Hematopoietic multipotent progenitor cell treated with erythropoietin and hydrocortisone succinate and interleukin-3 and kit ligand, for 17 days (in vitro differentiated cells): ENCODE data around the gene MAPK8IP3.

Source experiments
- DNase-seq: peaks from one replicate; pipeline ENCODE4 v3.0.0-alpha.2; 2015; ENCODE audit warnings: low spot score

The MAPK8IP3 gene

DNA sequence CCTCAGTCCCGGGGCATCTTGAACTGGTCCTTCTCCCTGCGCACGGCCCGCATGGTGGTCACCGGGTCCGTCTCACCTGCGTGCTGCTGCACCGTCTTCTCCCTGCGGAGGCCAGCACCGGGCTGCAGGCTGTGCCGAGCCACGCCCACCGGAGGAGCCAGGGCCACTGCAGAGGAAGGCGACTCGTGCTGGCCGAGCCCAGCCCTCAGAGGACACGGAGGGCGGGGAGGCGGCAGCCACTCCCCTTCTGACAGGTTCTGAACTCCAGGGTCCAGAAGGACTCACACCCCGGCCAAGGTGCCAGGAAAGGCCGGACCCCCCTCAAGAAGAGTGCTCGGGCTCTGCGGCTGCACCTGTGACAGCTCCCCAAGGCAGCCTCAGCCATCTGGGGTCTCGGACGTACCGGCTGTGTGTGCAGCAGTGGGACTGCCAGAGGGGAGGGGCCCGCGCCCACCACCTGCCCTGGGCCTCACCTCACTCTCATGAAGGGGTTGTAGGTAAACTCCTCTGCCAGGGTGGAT is 103.3 kb downstream of the MAPK8IP3 start:
- no peak for DNase-seq

DNA sequence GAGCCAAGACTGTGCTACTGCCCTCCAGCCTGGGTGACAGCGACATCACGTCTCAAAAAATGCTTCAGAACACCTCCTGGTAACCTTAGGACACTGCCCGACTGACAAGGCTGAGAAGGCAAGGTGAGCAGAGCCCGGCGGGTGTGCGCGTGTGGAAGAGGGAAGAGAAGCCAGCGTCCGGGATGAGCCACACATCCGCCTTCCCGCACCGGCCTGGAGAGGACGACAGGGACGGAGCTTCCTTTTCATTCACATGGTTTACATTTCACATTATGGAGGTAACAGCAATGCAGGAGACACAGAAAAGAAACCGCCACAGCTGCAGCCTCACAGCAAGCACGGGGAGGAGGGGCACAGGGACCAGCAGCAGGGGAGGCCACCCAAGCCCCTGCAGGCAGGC is 104.1 kb downstream of the MAPK8IP3 start:
- DNase-seq, result no peak

DNA sequence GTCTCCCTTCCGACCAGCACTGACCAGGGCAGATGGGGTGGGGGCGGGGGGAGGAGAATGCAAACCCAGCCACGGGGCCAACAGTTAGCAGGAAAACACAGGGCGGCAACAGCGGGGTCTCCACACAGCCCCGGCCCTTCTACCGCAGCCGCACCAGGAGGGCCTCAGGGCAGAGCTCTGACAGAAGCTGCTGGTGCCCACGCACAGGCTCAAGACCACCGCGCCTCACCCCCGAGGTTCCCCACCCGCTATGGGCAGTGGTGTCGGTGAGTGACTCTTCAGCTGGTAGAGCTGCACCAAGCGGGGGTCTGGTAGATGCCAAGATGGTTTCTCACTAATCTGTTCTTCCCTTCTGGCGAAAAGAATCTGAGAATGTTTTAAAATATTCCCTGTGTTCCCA is 104.5 kb downstream of the MAPK8IP3 start:
- no peak for DNase-seq

DNA sequence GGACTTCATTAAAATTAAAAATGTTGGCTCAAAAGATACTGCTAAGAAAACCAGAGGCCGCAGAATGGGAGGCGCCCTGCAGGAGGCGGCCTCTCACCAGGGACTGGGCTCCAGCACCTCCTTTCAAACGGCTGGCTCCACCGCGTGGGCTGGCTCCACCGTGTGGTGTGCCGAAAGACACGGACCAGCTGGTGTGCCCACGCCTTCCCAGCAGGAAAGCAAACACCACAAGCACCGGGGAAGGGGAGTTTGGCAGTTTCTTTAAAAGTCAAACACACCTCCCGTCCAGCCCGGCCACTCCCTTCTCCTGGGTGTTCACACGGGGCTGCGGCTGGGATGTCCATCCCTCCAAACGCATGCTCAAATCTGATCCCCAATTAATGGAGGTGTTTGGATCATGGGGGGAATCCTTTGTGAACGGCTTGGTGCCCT is 106.8 kb downstream of the MAPK8IP3 start:
- DNase-seq, result peak; percentile 88

DNA sequence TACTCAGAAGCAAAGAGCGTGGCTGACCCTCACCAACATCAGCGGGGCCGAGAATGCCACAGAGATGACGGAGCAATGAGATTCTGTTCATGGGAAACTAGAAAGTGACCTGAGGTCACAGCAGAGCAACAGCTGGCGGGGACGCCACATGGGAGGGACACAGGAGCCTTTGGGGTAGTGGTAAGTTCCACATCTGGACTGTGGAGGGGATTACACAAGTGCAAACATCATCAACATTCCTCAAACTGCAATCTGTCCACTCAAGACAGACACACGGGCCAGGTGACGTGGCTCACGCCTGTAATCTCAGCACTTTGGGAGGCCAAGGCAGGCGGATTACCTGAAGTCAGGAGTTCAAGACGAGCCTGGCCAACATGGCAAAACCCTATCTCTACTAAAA is 109.5 kb downstream of the MAPK8IP3 start:
- no peak for DNase-seq

DNA sequence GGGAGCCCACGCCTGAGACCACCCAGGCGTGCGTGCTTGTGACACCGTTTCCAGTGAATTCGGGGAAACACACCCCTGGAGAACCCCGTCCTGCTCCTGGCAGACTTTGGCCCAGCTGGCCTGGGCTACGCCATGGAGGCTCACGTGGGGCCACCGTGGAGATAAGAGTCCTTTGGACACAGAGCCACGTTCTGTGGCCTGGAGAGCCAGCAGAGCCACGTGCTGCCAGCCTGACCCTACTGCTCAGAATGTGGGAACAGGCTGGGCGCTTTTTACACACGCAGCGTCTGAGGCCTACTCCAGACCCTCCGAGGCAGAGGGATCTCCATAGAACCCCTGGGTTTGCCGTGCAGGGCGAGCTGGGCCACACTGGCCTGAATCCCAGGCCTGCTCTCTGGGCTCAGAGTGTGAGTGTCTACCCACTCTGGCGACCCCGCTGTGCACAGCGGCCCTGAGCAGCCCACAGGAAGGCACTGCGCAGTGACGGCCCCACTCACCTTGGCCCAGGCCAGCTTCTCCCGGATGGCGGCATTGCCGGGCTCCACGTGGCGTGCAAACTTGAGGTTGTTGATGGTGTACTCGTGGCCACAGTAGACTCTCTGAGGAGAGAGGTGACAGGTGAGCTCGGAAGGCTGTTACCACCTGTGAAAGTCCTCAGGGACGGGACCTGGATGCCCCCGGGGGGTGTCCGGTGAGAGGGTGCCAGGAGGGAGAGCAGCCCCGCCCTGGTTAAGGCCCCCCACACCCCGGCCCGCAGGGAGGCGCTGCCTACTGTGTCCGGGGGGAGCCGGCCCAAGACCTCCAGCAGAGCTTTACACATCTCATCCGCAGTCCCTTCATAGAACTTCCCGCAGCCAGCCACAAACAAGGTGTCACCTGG is 110.6 kb downstream of the MAPK8IP3 start:
- DNase-seq, result no peak

DNA sequence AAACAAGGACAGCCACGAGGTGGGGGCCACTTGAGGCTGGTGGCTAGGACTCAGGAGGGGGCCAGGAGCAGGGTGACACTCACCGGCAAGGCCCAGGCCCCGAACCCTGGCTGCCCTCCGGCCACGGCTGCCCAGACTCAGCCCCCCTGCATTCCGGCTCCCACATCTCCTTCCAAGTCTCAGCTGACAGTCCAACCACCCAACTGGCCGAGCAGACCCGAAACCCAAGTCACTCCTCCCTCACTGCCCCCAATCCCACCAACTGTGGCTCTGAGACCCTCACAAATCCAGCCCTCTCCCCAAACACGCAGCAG is 111.2 kb downstream of the MAPK8IP3 start:
- no peak for DNase-seq

DNA sequence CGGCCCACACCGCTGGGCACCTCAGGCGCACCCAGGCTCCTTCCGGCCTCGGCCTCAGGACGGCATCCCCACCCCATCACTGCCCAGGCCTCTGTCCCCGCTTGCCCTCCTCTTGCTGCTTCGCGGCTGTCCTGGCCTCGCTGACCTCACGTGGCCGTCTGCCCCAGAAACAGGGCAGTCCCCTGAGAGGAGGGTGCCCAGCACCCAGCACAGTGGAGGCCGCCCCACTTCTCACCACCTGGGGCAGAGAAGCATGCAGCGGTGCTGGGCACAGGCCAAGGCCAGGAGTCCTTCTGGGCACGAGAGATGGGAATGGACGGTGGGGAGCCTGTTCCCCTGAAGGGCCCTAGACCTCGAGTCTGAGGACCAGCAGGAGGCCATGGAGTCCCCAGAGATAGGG is 111.7 kb downstream of the MAPK8IP3 start:
- no peak for DNase-seq

DNA sequence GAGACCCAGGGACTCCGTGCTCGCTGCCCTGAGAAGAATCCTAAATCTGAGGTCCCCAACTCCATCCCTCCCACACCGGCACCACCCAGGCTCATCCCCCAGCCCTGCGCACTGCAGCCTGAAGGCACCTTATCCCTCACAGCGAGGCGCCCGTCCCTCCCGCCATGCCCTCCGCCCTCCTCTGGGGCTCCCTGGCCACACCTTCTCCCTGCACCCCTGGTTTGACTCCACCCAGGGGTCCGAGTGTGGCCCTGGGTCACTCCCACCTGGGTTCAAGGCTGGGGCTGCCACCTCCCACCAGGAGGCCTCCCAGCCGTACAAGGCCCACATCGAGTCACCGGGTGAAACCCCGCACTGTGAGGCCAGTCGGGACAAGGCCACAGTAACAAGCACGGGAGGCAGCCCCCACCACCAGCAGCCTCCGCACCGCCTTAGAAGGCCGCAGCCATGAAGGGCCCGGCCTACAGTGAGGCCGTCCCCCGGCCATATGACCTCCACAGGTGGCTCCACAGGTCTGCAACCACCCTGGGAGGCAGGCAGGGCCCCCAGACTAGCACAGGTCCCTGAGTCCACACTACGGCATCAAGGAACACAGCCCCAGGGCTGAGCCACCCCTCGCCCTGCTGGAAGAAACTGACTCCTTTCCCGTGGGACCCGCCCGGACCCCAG is 112.3 kb downstream of the MAPK8IP3 start:
- peak; percentile 43 for DNase-seq

DNA sequence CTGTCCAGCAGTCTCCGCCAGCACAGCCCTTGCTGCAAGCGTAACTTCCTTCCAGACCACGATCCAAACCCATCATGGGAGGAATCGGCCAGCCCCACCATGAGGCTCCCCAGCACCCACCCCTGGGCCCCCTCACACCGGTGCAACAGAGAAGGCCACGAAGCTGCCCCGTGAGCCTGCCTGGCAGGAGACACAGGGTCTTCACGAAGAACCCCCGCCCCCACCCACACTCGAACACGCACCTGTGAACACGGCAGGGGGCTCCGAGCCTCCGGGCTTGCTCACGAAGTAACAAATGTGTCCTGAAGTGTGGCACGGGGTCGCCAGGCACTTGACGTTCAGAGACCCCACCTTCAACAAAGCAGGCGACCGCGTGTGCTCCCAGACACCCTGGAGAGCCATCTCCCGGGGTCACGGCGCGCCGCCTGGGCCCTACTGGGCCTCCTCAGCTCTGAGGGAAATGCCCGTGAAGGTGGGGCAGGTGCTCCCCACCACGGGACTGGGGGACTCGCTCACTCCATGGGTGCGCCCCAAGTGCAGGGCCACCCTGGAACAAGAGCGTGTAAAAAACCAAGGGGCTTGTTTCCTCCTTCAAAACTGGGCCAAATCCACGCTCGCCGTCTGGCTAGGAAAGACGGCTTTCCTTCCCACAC is 113.0 kb downstream of the MAPK8IP3 start:
- no peak for DNase-seq

DNA sequence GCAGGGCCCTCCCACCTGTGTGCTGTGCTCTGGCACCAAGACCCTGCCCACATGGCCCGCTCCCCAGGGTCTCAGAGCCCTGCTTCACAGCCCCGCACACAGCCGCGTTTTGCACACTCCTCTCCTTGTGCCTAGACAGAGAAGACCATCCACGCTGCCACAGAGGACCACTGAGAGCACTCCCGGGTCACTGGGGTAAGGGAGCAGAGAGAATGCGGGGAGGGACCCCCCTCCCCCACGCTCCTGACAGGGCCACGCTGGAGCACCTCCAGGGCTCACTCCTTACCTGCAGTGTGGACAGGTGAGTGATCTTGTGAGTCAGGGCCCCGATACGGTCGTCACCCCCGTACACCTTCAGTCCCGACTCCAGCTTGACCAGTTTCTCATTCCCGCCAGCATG is 113.6 kb downstream of the MAPK8IP3 start:
- DNase-seq, result no peak
